Measurements from ENCODE around the gene POMC. TPM values are rescaled to one million over a fixed set of nuclear protein-coding genes. Genes with fewer than 3 reads are reported as not detected.

The POMC gene
- total RNA-seq, 4 donors from 2014 or later = 2.6 to 11.4 (median 5.9) TPM

GRCh38 chr2:25116956-25117355, 51.4 kb downstream of the POMC start:
- no peaks in the 10 kb centered on the region for H3K27me3 ChIP-seq
- H3K4me3 ChIP-seq = no peak overlapping the region
- DNase-seq (ENCODE audit: low spot score in 2 of 2) = no peak
- H3K9me3 ChIP-seq = no peaks in the 10 kb centered on the region
- no peaks in the 10 kb centered on the region for H3K36me3 ChIP-seq
- H3K4me1 ChIP-seq = no peaks in the 10 kb centered on the region
- no peak overlapping the region for H3K27ac ChIP-seq
- WGBS = 88% methylated on average over 12 of the region's 13 CpGs
- no peak for TF ChIP-seq POLR2A (IDR thresholded peaks at IDR 0.05)
- no peak for TF ChIP-seq CTCF (IDR thresholded peaks at IDR 0.05)
- TF ChIP-seq POLR2AphosphoS5 (IDR thresholded peaks at IDR 0.05) = no peak

GRCh38 chr2:25115902-25116301, 52.5 kb downstream of the POMC start:
- no peaks in the 10 kb centered on the region for H3K9me3 ChIP-seq

GRCh38 chr2:25115249-25115883, 53.0 kb downstream of the POMC start:
- TF ChIP-seq CTCF (IDR thresholded peaks at IDR 0.05) (no peak), POLR2A (IDR thresholded peaks at IDR 0.05) (no peak), EP300 (IDR thresholded peaks at IDR 0.05) (no peak)
- no peak for DNase-seq (ENCODE audit: low spot score in 2 of 2)
- Histone ChIP-seq H3K36me3 (no peaks in the 10 kb centered on the region), H3K4me3 (no peak overlapping the region), H3K9me3 (no peaks in the 10 kb centered on the region), H3K4me1 (no peaks in the 10 kb centered on the region), H3K27me3 (no peaks in the 10 kb centered on the region), H3K27ac (no peak overlapping the region)
- WGBS = 91% methylated on average over 9 of the region's 9 CpGs

More at GRCh38 chr2:25115902-25116301, 52.5 kb downstream of the POMC start:
- H3K4me3 ChIP-seq = no peak overlapping the region
- TF ChIP-seq POLR2A (IDR thresholded peaks at IDR 0.05) = no peak
- no peak for TF ChIP-seq CTCF (IDR thresholded peaks at IDR 0.05)
- no peaks in the 10 kb centered on the region for H3K4me1 ChIP-seq
- 91% methylated on average over 4 of the region's 4 CpGs for WGBS
- no peak overlapping the region for H3K27ac ChIP-seq
- DNase-seq (ENCODE audit: low spot score in 2 of 2) = no peak
- no peaks in the 10 kb centered on the region for H3K36me3 ChIP-seq
- H3K27me3 ChIP-seq = no peaks in the 10 kb centered on the region

- 92% methylated on average over 3 of the region's 3 CpGs for WGBS
- no peak for DNase-seq (ENCODE audit: low spot score in 2 of 2)
- no peaks in the 10 kb centered on the region for H3K4me1 ChIP-seq
- H3K27me3 ChIP-seq = no peaks in the 10 kb centered on the region
- H3K4me3 ChIP-seq = no peak overlapping the region
- no peak overlapping the region for H3K27ac ChIP-seq
- H3K36me3 ChIP-seq = no peaks in the 10 kb centered on the region
- H3K9me3 ChIP-seq = no peaks in the 10 kb centered on the region
- TF ChIP-seq POLR2AphosphoS5 (IDR thresholded peaks at IDR 0.05) (no peak), EP300 (IDR thresholded peaks at IDR 0.05) (no peak), POLR2A (IDR thresholded peaks at IDR 0.05) (no peak), CTCF (IDR thresholded peaks at IDR 0.05) (no peak)
Measured at GRCh38 chr2:25112113-25112512, 56.3 kb downstream of the POMC start.

Other genes starting within 250 kb of the POMC start
- gene ADCY3, start 248.3 kb downstream of the POMC start, total RNA-seq = 100 to 1,000 TPM in 1 of 4 donors, 10 to 100 TPM in 3; 45.2 to 108 (median 66.9) TPM
- 1 to 10 TPM; 3.1 to 6.4 (median 4.3) TPM for gene DNAJC27, start 196.6 kb downstream of the POMC start, total RNA-seq
- 1 to 10 TPM in 3 of 4 donors, under 1 TPM in 1; 0.79 to 1.5 (median 1.2) TPM for gene EFR3B, start 126.5 kb downstream of the POMC start, total RNA-seq
- gene DNMT3A, start 173.3 kb upstream of the POMC start, total RNA-seq = 10 to 100 TPM in 2 of 4 donors, 1 to 10 TPM in 2; 4.0 to 12.8 (median 9.5) TPM